GM23338 (cell line): ENCODE results near the gene TLE2. TPM values are rescaled to one million over a fixed set of nuclear protein-coding genes. Genes with fewer than 3 reads are reported as not detected.
A peak's percentile ranks its signal among the peaks of the same experiment; 100 is the strongest.

ENCODE experiments used
- ATAC-seq: fragments of 200-7000 bp; cut with Tn5 transposase; 3 replicates; pipeline ENCODE4 v1.9.1; 2020
- DNase-seq: peaks from one replicate; pipeline ENCODE4 v3.0.0-alpha.2; 2015; ENCODE audit warnings: low spot score
- H2AFZ ChIP-seq: fragments of 200-600 bp; sonication (generic); 2 replicates; pipeline ENCODE4 v1.8.0; 2016; ENCODE audit warnings: antibody characterized with exemption, mild to moderate bottlenecking, moderate library complexity
- H3F3A ChIP-seq: fragments of 200-600 bp; sonication (generic); replicated peaks from 2 replicates; pipeline ENCODE4 v1.8.0; 2017; ENCODE audit warnings: antibody characterized with exemption, mixed run types, low read depth
- H3K27ac ChIP-seq: fragments of 200-600 bp; sonication (generic); 2 replicates; pipeline ENCODE4 v1.6.1; 2016; ENCODE audit warnings: low read depth
- H3K27me3 ChIP-seq: fragments of 200-600 bp; sonication (generic); 2 replicates; pipeline ENCODE4 v1.8.0; 2016; ENCODE audit warnings: mild to moderate bottlenecking, mixed run types, moderate library complexity; ENCODE audit not compliant: insufficient read depth
- H3K36me3 ChIP-seq: fragments of 200-600 bp; sonication (generic); 2 replicates; pipeline ENCODE4 v1.8.0; 2016; ENCODE audit warnings: mild to moderate bottlenecking; ENCODE audit not compliant: insufficient read depth
- H3K4me1 ChIP-seq: fragments of 200-600 bp; sonication (generic); 2 replicates; pipeline ENCODE4 v1.8.0; 2016; ENCODE audit warnings: mild to moderate bottlenecking, moderate library complexity; ENCODE audit not compliant: insufficient read depth
- H3K4me2 ChIP-seq: fragments of 200-600 bp; sonication (generic); 2 replicates; pipeline ENCODE4 v1.7.1; 2017; ENCODE audit warnings: mixed run types
- H3K4me3 ChIP-seq: fragments of 200-600 bp; sonication (generic); 2 replicates; pipeline ENCODE4 v1.6.1; 2016; ENCODE audit warnings: mixed run types
- H3K79me2 ChIP-seq: fragments of 200-600 bp; sonication (generic); replicated peaks from 2 replicates; pipeline ENCODE4 v1.8.0; 2017; ENCODE audit warnings: mild to moderate bottlenecking; ENCODE audit not compliant: insufficient read depth
- H3K9me2 ChIP-seq: fragments of 200-600 bp; sonication (generic); 2 replicates; pipeline ENCODE4 v1.8.0; 2017; ENCODE audit not compliant: insufficient read depth
- H4K20me1 ChIP-seq: fragments of 200-600 bp; sonication (generic); replicated peaks from 2 replicates; pipeline ENCODE4 v1.8.0; 2017; ENCODE audit warnings: mild to moderate bottlenecking; ENCODE audit not compliant: insufficient read depth
- H3K27ac Mint-ChIP-seq: 2 replicates; pipeline ENCODE4 v1.8.0; 2020; ENCODE audit warnings: inconsistent platforms, mild to moderate bottlenecking, moderate library complexity, mixed read lengths
- H3K27me3 Mint-ChIP-seq: 3 replicates; pipeline ENCODE4 v1.8.0; 2022; ENCODE audit warnings: low read depth, mild to moderate bottlenecking, moderate library complexity, mixed read lengths, inconsistent platforms; ENCODE audit not compliant: insufficient read depth, poor library complexity
- H3K36me3 Mint-ChIP-seq: 3 replicates; pipeline ENCODE4 v1.8.0; 2021; ENCODE audit warnings: low read depth, mild to moderate bottlenecking, inconsistent platforms, moderate library complexity, mixed read lengths
- H3K4me1 Mint-ChIP-seq: 3 replicates; pipeline ENCODE4 v1.8.0; 2020; ENCODE audit warnings: mild to moderate bottlenecking, inconsistent platforms, mixed read lengths
- H3K4me3 Mint-ChIP-seq: 3 replicates; pipeline ENCODE4 v1.8.0; 2021; ENCODE audit warnings: moderate library complexity, mild to moderate bottlenecking, inconsistent platforms, mixed read lengths
- H3K9me3 Mint-ChIP-seq: 3 replicates; pipeline ENCODE4 v1.8.0; 2020; ENCODE audit warnings: moderate library complexity, mild to moderate bottlenecking, inconsistent platforms, mixed read lengths
- CREB1 ChIP-seq: fragments of 250-450 bp; sonication (Bioruptor Pico); IDR thresholded peaks from 2 replicates; pipeline ENCODE4 v1.5.0; 2020; ENCODE audit warnings: low read depth, mild to moderate bottlenecking, moderate library complexity
- ETS1 ChIP-seq: IDR thresholded peaks from 2 replicates; pipeline ENCODE4 v1.6.1; 2016; ENCODE audit warnings: antibody characterized with exemption
- EZH2 ChIP-seq: fragments of 200-600 bp; sonication (generic); IDR thresholded peaks from one replicate; pipeline ENCODE4 v1.8.0; 2017; ENCODE audit warnings: antibody characterized with exemption, mild to moderate bottlenecking, low read depth; ENCODE audit not compliant: unreplicated experiment
- EZH2phosphoT487 ChIP-seq: fragments of 200-600 bp; sonication (generic); IDR thresholded peaks from one replicate; pipeline ENCODE4 v1.8.1; 2018; ENCODE audit warnings: antibody characterized with exemption; ENCODE audit not compliant: unreplicated experiment
- JUNB ChIP-seq: IDR thresholded peaks from one replicate; pipeline ENCODE4 v1.6.1; 2016; ENCODE audit warnings: antibody characterized with exemption; ENCODE audit not compliant: unreplicated experiment
- NANOG ChIP-seq: IDR thresholded peaks from 2 replicates; pipeline ENCODE4 v1.6.1; 2016; ENCODE audit warnings: antibody characterized with exemption, borderline replicate concordance
- POLR2AphosphoS5 ChIP-seq: IDR thresholded peaks from 2 replicates; pipeline ENCODE4 v1.6.1; 2016; ENCODE audit warnings: antibody characterized with exemption, low read depth
- STAT1 ChIP-seq: IDR thresholded peaks from one replicate; pipeline ENCODE4 v1.6.1; 2016; ENCODE audit warnings: antibody characterized with exemption; ENCODE audit not compliant: unreplicated experiment
- ZNF114 ChIP-seq: fragments of 250-450 bp; sonication (Bioruptor Pico); IDR thresholded peaks from 2 replicates; pipeline ENCODE4 v1.5.0; 2020; ENCODE audit warnings: mild to moderate bottlenecking, moderate library complexity
- ZNF331 ChIP-seq: fragments of 250-450 bp; sonication (Bioruptor Pico); IDR thresholded peaks from 2 replicates; pipeline ENCODE4 v1.5.0; 2020; ENCODE audit warnings: low read depth, mild to moderate bottlenecking, moderate library complexity
- polyA plus RNA-seq: library from polyadenylated mRNA; unstranded; fragments of >200 nt; fragmentation: Nextera tagmentation; extraction: Ambion mirVana; gene quantifications from 2 replicates; pipeline ENCODE4 v1.2.1, GENCODE V29; 2016
- total RNA-seq: library from RNA; depleted of rRNA; stranded (reverse); fragments of >200 nt; shearing (Covaris generic); gene quantifications from 2 replicates; pipeline ENCODE4 v1.2.3, GENCODE V29; 2014
- TF ChIP-seq, protein P1 (sequence below): fragments of 250-450 bp; sonication (Bioruptor Pico); IDR thresholded peaks from 2 replicates; pipeline ENCODE4 v1.5.0; 2020; ENCODE audit warnings: mild to moderate bottlenecking, moderate library complexity
- TF ChIP-seq, protein P2 (sequence below): IDR thresholded peaks from one replicate; pipeline ENCODE4 v1.6.1; 2018; ENCODE audit warnings: antibody characterized with exemption; ENCODE audit not compliant: unreplicated experiment

TLE2 gene
- total and polyA plus RNA-seq, 2 experiments from 2014 or later: 5.2 to 22.8 TPM

- TF ChIP-seq CREB1 (CRISPR knock-in tag) (no peak), ZNF331 (CRISPR knock-in tag) (no peak), ZNF114 (no peak)
These were observed 29.8 kb upstream of the TLE2 start (continued) for GRCh38 chr19:3058821-3059314.

DNA sequence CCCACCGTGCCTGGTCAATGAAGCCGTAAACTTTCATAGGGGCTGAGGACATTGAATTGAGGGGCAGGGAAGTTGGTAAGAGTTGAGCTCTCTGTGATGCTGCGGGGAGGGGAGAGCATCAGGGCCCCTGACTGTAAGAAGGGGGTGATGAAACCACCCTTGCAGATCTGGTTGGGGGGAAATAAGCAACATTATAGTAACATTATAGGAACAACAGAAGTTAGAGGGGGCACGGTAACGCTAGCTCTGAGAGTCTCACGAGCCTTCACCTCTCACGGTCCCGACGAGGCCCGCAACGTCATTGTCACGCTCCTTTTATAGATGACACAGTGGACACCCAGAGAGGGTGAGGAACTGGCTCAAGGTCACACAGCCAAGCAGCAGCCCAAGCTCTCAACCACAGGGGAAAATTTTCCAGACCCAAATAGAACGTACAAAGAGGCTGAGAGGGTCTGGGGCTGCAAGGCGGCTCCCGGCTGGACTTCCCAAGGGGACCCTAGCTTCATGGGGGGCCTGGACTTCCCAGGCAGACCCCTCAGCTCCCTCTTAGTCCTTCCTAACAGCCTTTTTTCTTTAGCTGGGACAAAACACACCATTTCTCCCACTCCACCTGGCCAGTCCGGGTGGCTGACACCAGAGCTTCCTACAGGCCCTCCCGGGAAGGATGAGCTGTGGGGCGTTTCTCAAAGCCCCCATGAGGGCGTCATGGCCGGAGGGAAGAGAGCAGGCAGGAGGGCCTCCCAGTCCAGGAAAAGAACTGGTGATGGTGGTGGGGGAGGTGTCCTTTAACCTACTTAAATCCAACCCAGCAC is 29.1 kb upstream of the TLE2 start:
- Histone ChIP-seq H3K9me2 (no peaks in the 10 kb centered on the region), H3K36me3 (peaks cover 6% of the 10 kb centered on the region; the same call in 1 of the 2 replicates), H3K4me2 (no peak overlapping the region), H3K4me1 (peaks cover 47% of the 10 kb centered on the region; the same call in 1 of the 2 replicates), H3K79me2 (peaks cover 25% of the 10 kb centered on the region), H3K27ac (no peak overlapping the region), H3K4me3 (no peak overlapping the region), H3F3A (peaks cover 17% of the 10 kb centered on the region; the same call in 1 of the 2 replicates), H3K27me3 (no peaks in the 10 kb centered on the region), H4K20me1 (no peaks in the 10 kb centered on the region; the same call in 1 of the 2 replicates), H2AFZ (no peak overlapping the region)
- peaks cover 22% of the 10 kb centered on the region for H3K27me3 Mint-ChIP-seq
- peak overlapping the region; percentile 29; the same call in 1 of the 3 replicates for H3K4me3 Mint-ChIP-seq
- peaks cover 42% of the 10 kb centered on the region for H3K36me3 Mint-ChIP-seq
- peak overlapping the region; percentile 69; the same call in 1 of the 2 replicates for H3K27ac Mint-ChIP-seq
- DNase-seq (no peak), ATAC-seq (no peak)
- no peaks in the 10 kb centered on the region; the same call in 2 of the 3 replicates for H3K9me3 Mint-ChIP-seq
- peaks cover 42% of the 10 kb centered on the region for H3K4me1 Mint-ChIP-seq
- no peak for TF ChIP-seq JUNB
- TF ChIP-seq POLR2AphosphoS5: no peak
- TF ChIP-seq, protein P1, sequence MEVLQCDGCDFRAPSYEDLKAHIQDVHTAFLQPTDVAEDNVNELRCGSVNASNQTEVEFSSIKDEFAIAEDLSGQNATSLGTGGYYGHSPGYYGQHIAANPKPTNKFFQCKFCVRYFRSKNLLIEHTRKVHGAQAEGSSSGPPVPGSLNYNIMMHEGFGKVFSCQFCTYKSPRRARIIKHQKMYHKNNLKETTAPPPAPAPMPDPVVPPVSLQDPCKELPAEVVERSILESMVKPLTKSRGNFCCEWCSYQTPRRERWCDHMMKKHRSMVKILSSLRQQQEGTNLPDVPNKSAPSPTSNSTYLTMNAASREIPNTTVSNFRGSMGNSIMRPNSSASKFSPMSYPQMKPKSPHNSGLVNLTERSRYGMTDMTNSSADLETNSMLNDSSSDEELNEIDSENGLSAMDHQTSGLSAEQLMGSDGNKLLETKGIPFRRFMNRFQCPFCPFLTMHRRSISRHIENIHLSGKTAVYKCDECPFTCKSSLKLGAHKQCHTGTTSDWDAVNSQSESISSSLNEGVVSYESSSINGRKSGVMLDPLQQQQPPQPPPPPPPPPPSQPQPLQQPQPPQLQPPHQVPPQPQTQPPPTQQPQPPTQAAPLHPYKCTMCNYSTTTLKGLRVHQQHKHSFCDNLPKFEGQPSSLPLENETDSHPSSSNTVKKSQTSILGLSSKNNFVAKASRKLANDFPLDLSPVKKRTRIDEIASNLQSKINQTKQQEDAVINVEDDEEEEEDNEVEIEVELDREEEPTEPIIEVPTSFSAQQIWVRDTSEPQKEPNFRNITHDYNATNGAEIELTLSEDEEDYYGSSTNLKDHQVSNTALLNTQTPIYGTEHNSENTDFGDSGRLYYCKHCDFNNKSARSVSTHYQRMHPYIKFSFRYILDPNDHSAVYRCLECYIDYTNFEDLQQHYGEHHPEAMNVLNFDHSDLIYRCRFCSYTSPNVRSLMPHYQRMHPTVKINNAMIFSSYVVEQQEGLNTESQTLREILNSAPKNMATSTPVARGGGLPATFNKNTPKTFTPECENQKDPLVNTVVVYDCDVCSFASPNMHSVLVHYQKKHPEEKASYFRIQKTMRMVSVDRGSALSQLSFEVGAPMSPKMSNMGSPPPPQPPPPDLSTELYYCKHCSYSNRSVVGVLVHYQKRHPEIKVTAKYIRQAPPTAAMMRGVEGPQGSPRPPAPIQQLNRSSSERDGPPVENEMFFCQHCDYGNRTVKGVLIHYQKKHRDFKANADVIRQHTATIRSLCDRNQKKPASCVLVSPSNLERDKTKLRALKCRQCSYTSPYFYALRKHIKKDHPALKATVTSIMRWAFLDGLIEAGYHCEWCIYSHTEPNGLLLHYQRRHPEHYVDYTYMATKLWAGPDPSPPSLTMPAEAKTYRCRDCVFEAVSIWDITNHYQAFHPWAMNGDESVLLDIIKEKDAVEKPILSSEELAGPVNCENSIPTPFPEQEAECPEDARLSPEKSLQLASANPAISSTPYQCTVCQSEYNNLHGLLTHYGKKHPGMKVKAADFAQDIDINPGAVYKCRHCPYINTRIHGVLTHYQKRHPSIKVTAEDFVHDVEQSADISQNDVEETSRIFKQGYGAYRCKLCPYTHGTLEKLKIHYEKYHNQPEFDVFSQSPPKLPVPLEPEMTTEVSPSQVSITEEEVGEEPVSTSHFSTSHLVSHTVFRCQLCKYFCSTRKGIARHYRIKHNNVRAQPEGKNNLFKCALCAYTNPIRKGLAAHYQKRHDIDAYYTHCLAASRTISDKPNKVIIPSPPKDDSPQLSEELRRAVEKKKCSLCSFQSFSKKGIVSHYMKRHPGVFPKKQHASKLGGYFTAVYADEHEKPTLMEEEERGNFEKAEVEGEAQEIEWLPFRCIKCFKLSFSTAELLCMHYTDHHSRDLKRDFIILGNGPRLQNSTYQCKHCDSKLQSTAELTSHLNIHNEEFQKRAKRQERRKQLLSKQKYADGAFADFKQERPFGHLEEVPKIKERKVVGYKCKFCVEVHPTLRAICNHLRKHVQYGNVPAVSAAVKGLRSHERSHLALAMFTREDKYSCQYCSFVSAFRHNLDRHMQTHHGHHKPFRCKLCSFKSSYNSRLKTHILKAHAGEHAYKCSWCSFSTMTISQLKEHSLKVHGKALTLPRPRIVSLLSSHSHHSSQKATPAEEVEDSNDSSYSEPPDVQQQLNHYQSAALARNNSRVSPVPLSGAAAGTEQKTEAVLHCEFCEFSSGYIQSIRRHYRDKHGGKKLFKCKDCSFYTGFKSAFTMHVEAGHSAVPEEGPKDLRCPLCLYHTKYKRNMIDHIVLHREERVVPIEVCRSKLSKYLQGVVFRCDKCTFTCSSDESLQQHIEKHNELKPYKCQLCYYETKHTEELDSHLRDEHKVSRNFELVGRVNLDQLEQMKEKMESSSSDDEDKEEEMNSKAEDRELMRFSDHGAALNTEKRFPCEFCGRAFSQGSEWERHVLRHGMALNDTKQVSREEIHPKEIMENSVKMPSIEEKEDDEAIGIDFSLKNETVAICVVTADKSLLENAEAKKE (CRISPR knock-in tag): no peak
- TF ChIP-seq NANOG: no peak
- TF ChIP-seq EZH2phosphoT487: no peak
- TF ChIP-seq ZNF114: no peak
- TF ChIP-seq ETS1: no peak
- TF ChIP-seq, protein P2, sequence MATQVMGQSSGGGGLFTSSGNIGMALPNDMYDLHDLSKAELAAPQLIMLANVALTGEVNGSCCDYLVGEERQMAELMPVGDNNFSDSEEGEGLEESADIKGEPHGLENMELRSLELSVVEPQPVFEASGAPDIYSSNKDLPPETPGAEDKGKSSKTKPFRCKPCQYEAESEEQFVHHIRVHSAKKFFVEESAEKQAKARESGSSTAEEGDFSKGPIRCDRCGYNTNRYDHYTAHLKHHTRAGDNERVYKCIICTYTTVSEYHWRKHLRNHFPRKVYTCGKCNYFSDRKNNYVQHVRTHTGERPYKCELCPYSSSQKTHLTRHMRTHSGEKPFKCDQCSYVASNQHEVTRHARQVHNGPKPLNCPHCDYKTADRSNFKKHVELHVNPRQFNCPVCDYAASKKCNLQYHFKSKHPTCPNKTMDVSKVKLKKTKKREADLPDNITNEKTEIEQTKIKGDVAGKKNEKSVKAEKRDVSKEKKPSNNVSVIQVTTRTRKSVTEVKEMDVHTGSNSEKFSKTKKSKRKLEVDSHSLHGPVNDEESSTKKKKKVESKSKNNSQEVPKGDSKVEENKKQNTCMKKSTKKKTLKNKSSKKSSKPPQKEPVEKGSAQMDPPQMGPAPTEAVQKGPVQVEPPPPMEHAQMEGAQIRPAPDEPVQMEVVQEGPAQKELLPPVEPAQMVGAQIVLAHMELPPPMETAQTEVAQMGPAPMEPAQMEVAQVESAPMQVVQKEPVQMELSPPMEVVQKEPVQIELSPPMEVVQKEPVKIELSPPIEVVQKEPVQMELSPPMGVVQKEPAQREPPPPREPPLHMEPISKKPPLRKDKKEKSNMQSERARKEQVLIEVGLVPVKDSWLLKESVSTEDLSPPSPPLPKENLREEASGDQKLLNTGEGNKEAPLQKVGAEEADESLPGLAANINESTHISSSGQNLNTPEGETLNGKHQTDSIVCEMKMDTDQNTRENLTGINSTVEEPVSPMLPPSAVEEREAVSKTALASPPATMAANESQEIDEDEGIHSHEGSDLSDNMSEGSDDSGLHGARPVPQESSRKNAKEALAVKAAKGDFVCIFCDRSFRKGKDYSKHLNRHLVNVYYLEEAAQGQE: no peak
- TF ChIP-seq ZNF331 (CRISPR knock-in tag): no peak
- TF ChIP-seq CREB1 (CRISPR knock-in tag): no peak
- TF ChIP-seq STAT1: no peak
- TF ChIP-seq EZH2: no peak
